ENCODE results near the gene PPP1R16B.

DNA sequence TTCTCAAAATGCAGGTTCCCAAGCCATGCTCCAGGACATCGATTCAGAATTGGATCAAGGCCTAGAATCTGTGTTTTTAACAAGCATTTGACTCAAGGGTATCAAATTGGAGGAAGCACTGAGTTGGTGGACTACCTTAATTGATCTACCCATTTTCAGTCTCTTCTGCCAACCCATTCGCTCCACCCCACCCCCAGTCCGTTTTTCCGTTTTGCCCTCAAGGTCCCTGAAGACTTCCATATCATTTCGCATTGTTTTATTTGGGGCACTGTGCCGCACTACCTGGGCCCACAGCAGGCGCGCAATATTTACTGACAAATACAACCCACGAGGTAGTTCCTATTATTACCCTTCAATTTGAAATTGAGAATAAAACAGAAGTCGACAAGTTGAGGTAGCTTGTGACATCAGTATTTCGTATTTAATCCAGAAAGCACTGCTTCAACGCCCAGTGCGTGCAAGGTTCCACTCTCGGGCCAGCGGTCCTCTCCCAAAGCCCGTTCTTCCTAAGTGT, 156.1 kb downstream of the PPP1R16B start:
- TF ChIP-seq, protein P1, sequence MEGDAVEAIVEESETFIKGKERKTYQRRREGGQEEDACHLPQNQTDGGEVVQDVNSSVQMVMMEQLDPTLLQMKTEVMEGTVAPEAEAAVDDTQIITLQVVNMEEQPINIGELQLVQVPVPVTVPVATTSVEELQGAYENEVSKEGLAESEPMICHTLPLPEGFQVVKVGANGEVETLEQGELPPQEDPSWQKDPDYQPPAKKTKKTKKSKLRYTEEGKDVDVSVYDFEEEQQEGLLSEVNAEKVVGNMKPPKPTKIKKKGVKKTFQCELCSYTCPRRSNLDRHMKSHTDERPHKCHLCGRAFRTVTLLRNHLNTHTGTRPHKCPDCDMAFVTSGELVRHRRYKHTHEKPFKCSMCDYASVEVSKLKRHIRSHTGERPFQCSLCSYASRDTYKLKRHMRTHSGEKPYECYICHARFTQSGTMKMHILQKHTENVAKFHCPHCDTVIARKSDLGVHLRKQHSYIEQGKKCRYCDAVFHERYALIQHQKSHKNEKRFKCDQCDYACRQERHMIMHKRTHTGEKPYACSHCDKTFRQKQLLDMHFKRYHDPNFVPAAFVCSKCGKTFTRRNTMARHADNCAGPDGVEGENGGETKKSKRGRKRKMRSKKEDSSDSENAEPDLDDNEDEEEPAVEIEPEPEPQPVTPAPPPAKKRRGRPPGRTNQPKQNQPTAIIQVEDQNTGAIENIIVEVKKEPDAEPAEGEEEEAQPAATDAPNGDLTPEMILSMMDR (IDR thresholded peaks at IDR 0.05): no peak
- TF ChIP-seq POLR2A (IDR thresholded peaks at IDR 0.05): no peak

All from heart left ventricle (tissue), 13 donors.